A673 (cell line): ENCODE measurements around the gene SLC17A2.

Experiments used
- EZH2 ChIP-seq: fragments of 200-600 bp; sonication (generic); IDR thresholded peaks from 2 replicates; pipeline ENCODE4 v1.6.1; 2017; ENCODE audit warnings: borderline replicate concordance, low read depth, mild to moderate bottlenecking, mixed read lengths, antibody characterized with exemption, low read length; ENCODE audit not compliant: poor library complexity, severe bottlenecking
- TF ChIP-seq, protein P1 (sequence below): fragments of 300-800, 200-600 bp; sonication (generic); conservative IDR thresholded peaks from 2 replicates; pipeline ENCODE4 v1.5.1; 2017; ENCODE audit warnings: low read depth, mild to moderate bottlenecking, antibody characterized with exemption, low read length, moderate library complexity, mixed read lengths

DNA sequence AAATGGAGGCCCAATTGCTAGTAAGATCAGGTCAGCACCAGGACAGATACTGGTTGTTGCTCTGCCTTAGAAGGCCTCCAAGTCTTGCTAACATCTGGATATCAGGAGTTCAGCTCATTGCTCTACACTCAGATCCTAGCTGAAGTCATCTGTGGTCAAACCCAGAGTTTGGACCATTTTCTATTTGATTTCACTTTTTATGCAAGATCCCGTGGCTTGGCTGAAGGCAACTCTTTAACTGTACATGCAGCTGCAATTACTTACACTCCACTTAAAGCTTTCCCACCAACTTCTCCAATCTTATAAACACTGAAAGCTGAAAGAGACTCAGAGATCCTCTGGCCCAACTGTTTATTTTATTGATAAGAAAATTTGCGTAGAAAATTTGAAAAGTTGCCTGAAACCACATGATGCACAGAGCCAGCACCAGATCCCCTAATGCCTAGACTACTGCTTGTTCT, 2.7 kb downstream of the SLC17A2 start:
- no peak for TF ChIP-seq EZH2
- TF ChIP-seq, protein P1, sequence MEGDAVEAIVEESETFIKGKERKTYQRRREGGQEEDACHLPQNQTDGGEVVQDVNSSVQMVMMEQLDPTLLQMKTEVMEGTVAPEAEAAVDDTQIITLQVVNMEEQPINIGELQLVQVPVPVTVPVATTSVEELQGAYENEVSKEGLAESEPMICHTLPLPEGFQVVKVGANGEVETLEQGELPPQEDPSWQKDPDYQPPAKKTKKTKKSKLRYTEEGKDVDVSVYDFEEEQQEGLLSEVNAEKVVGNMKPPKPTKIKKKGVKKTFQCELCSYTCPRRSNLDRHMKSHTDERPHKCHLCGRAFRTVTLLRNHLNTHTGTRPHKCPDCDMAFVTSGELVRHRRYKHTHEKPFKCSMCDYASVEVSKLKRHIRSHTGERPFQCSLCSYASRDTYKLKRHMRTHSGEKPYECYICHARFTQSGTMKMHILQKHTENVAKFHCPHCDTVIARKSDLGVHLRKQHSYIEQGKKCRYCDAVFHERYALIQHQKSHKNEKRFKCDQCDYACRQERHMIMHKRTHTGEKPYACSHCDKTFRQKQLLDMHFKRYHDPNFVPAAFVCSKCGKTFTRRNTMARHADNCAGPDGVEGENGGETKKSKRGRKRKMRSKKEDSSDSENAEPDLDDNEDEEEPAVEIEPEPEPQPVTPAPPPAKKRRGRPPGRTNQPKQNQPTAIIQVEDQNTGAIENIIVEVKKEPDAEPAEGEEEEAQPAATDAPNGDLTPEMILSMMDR = no peak
